Astrocyte of the cerebellum (primary cell): ENCODE data around the gene PTPRU.

Experiments
- DNase-seq: peaks from one replicate; pipeline ENCODE4 v3.0.0-alpha.2; 2011; ENCODE audit warnings: low read depth
- H3K4me3 ChIP-seq: 2 replicates; pipeline ENCODE4 v1.5.1; 2011; ENCODE audit warnings: mild to moderate bottlenecking, low read depth, low read length, moderate library complexity
- in situ Hi-C: cut with HindIII; loops from 2 replicates; pipeline ENCODE4 v1.10.0; 2017; ENCODE audit warnings: low sequenced_read_pairs
- TF ChIP-seq, protein P1 (sequence below): IDR thresholded peaks from 2 replicates; pipeline ENCODE4 v1.5.1; 2012; ENCODE audit warnings: low read length, low read depth, moderate library complexity, mild to moderate bottlenecking; ENCODE audit errors: missing control alignments

PTPRU gene

DNA sequence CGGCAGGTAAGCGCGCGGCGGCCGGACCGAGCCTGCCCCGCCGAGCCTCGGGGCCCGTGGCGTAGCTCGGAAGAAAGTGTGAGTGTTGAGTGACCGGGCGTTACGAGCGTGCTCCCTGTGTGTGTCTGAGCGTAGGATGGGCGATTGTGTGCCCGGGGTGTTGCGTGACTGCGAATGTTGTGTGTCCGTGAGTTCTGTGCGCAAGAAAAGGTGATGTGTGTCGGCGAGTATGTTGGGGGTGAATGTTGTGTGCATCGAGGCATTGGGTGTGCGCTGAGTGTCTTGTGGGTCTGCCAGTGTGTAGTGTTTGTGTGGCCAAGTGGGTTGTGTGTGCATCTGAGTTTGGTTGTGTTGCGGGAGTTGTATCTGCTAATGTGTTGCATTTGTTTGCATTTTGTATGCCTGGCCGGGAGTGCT, 398 bp downstream of the PTPRU start:
- TF ChIP-seq, protein P1, sequence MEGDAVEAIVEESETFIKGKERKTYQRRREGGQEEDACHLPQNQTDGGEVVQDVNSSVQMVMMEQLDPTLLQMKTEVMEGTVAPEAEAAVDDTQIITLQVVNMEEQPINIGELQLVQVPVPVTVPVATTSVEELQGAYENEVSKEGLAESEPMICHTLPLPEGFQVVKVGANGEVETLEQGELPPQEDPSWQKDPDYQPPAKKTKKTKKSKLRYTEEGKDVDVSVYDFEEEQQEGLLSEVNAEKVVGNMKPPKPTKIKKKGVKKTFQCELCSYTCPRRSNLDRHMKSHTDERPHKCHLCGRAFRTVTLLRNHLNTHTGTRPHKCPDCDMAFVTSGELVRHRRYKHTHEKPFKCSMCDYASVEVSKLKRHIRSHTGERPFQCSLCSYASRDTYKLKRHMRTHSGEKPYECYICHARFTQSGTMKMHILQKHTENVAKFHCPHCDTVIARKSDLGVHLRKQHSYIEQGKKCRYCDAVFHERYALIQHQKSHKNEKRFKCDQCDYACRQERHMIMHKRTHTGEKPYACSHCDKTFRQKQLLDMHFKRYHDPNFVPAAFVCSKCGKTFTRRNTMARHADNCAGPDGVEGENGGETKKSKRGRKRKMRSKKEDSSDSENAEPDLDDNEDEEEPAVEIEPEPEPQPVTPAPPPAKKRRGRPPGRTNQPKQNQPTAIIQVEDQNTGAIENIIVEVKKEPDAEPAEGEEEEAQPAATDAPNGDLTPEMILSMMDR, result no peak
- H3K4me3 ChIP-seq, result peak overlapping the region; percentile 98
- in situ Hi-C loops, result loop anchor here (25.0 kb wide), 3 partner anchors 151 to 876 kb away; no protein-coding TSS in a partner anchor
- no peak for DNase-seq

- no peak for DNase-seq
- H3K4me3 ChIP-seq, result peak overlapping the region; percentile 98
- TF ChIP-seq, protein P1, result no peak
- in situ Hi-C loops, result loop anchor here (25.0 kb wide), 3 partner anchors 150 to 875 kb away; no protein-coding TSS in a partner anchor
Measured at GRCh38 chr1:29237129-29237821, 953 bp downstream of the PTPRU start.

GRCh38 chr1:29237852-29238619, 1.7 kb downstream of the PTPRU start:
- TF ChIP-seq, protein P1, result no peak
- peak overlapping the region; percentile 98 for H3K4me3 ChIP-seq
- in situ Hi-C loops, result loop anchor here (25.0 kb wide), 3 partner anchors 149 to 874 kb away; no protein-coding TSS in a partner anchor
- DNase-seq, result no peak

DNA sequence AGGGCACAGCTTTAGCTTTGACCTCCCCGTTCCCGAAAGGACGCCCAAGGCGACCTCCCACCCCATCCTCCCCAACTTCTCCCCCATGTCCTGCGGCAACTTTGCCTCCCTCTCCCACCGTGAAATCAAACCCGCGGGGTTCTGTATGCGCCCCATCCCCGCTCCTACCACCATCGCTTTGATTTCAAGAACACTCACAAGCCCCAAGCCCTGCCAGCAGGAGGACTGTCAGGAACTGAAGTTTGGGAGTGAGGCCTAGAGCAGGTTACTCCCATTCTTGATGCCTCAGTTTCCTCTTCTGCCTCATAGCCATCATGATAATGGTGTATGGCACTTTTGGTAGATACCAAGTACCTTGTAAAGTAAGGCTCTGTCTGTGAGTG, 2.3 kb downstream of the PTPRU start:
- DNase-seq, result no peak
- TF ChIP-seq, protein P1, result peak; percentile 31
- H3K4me3 ChIP-seq, result peak overlapping the region; percentile 98
- in situ Hi-C loops, result loop anchor here (25.0 kb wide), 3 partner anchors 149 to 874 kb away; no protein-coding TSS in a partner anchor

DNA sequence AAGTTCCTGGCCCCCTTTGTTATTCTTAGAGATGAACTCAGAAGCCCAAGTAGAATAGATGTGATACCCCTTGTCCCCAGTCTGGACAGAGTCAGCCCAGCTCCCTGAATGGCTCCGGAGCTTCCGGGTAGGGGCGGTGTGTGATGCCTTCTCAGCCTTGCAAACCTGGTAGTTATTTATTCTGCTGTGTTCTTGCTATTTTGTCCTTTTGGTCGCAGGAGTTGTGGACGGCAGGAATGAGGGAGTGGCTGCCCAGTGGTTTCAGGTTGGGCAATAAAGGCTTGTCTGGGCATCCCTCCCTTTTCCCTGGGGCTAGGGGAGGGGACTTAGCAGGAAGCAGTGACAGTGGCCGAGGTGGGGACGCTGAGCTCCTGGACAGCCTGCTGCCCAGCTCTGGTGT, 2.8 kb downstream of the PTPRU start:
- H3K4me3 ChIP-seq, result peak overlapping the region; percentile 98
- in situ Hi-C loops, result loop anchor here (25.0 kb wide), 3 partner anchors 148 to 873 kb away; no protein-coding TSS in a partner anchor
- TF ChIP-seq, protein P1, result no peak
- no peak for DNase-seq

- no peak overlapping the region for H3K4me3 ChIP-seq
- TF ChIP-seq, protein P1, result no peak
- in situ Hi-C loops, result loop anchor here (25.0 kb wide), 3 partner anchors 147 to 872 kb away; no protein-coding TSS in a partner anchor
- no peak for DNase-seq
Measured at GRCh38 chr1:29240400-29240837, 4.1 kb downstream of the PTPRU start.
